WTC11 (cell line): ENCODE data around the gene PIK3R4. TPM values are rescaled to one million over a fixed set of nuclear protein-coding genes. Genes with fewer than 3 reads are reported as not detected.

Experiments used
- ATAC-seq: fragments of 200-7000 bp; cut with Tn5 transposase; 2 replicates; pipeline ENCODE4 v1.10.0; 2021; ENCODE audit warnings: mild to moderate bottlenecking, moderate library complexity
- CTCF ChIA-PET: fragments of 300-600 bp; sonication (Branson Sonifier 250); formaldehyde crosslinking; loops from one replicate; lab custom pipeline; 2021; ENCODE audit warnings: antibody characterized with exemption; lab: Charles Lee
- POLR2A ChIA-PET: fragments of 350-600 bp; sonication (Branson Sonifier 250); formaldehyde crosslinking; loops from one replicate; lab custom pipeline; 2021; ENCODE audit warnings: antibody characterized with exemption; lab: Charles Lee
- DNase-seq: peaks from one replicate; pipeline ENCODE4 v3.0.0; 2021; ENCODE audit warnings: low spot score
- H3K27ac Mint-ChIP-seq: 2 replicates; pipeline ENCODE4 v1.8.0; 2021; ENCODE audit warnings: mixed read lengths
- H3K27me3 Mint-ChIP-seq: 2 replicates; pipeline ENCODE4 v1.8.0; 2021; ENCODE audit warnings: low read depth, mild to moderate bottlenecking, moderate library complexity, mixed read lengths
- H3K36me3 Mint-ChIP-seq: 2 replicates; pipeline ENCODE4 v1.8.0; 2021; ENCODE audit warnings: mixed read lengths
- H3K4me1 Mint-ChIP-seq: 2 replicates; pipeline ENCODE4 v1.8.0; 2022; ENCODE audit warnings: mixed read lengths
- H3K4me3 Mint-ChIP-seq: 2 replicates; pipeline ENCODE4 v1.8.0; 2021; ENCODE audit warnings: mild to moderate bottlenecking, moderate library complexity, mixed read lengths
- H3K9me3 Mint-ChIP-seq: 2 replicates; pipeline ENCODE4 v1.8.0; 2021; ENCODE audit warnings: mixed read lengths
- AFF4 ChIP-seq: sonication (generic); formaldehyde crosslinking; IDR thresholded peaks from 2 replicates; pipeline ENCODE4 v1.8.1; 2023; ENCODE audit warnings: mild to moderate bottlenecking, missing genetic modification reagents, borderline replicate concordance
- ATF1 ChIP-seq: sonication (generic); formaldehyde crosslinking; IDR thresholded peaks from 2 replicates; pipeline ENCODE4 v1.8.1; 2023; ENCODE audit warnings: mild to moderate bottlenecking, moderate library complexity, missing genetic modification reagents
- ERG ChIP-seq: fragments of 250-450 bp; sonication (Bioruptor Pico); IDR thresholded peaks from 2 replicates; pipeline ENCODE4 v1.8.0; 2021; ENCODE audit warnings: mild to moderate bottlenecking
- ESRRA ChIP-seq: sonication (generic); formaldehyde crosslinking; IDR thresholded peaks from 2 replicates; pipeline ENCODE4 v1.8.1; 2022; ENCODE audit warnings: mild to moderate bottlenecking, missing genetic modification reagents, borderline replicate concordance
- FOXP1 ChIP-seq: sonication (generic); formaldehyde crosslinking; IDR thresholded peaks from 2 replicates; pipeline ENCODE4 v1.8.0; 2022; ENCODE audit warnings: missing genetic modification reagents, mild to moderate bottlenecking, moderate library complexity, borderline replicate concordance
- GABPB1 ChIP-seq: sonication (generic); formaldehyde crosslinking; IDR thresholded peaks from 2 replicates; pipeline ENCODE4 v1.8.1; 2023; ENCODE audit warnings: mild to moderate bottlenecking, missing genetic modification reagents
- JAZF1 ChIP-seq: fragments of 250-450 bp; sonication (Bioruptor Pico); IDR thresholded peaks from 2 replicates; pipeline ENCODE4 v1.9.0; 2021; ENCODE audit warnings: moderate library complexity, mild to moderate bottlenecking, inconsistent platforms
- MAX ChIP-seq: sonication (generic); formaldehyde crosslinking; IDR thresholded peaks from 2 replicates; pipeline ENCODE4 v1.8.0; 2022; ENCODE audit warnings: mild to moderate bottlenecking, missing genetic modification reagents
- MXD4 ChIP-seq: fragments of 250-450 bp; sonication (Bioruptor Pico); IDR thresholded peaks from 2 replicates; pipeline ENCODE4 v1.8.0; 2021; ENCODE audit warnings: mild to moderate bottlenecking, moderate library complexity, borderline replicate concordance
- NR2C2 ChIP-seq: sonication (generic); formaldehyde crosslinking; IDR thresholded peaks from 2 replicates; pipeline ENCODE4 v1.8.0; 2022; ENCODE audit warnings: mild to moderate bottlenecking, missing genetic modification reagents
- OVOL2 ChIP-seq: fragments of 250-450 bp; sonication (Bioruptor Pico); IDR thresholded peaks from 2 replicates; pipeline ENCODE4 v1.9.0; 2021; ENCODE audit warnings: mild to moderate bottlenecking, borderline replicate concordance
- PRDM15 ChIP-seq: sonication (generic); formaldehyde crosslinking; IDR thresholded peaks from 2 replicates; pipeline ENCODE4 v1.8.0; 2022; ENCODE audit warnings: missing genetic modification reagents
- RORB ChIP-seq: fragments of 250-450 bp; sonication (Bioruptor Pico); IDR thresholded peaks from 2 replicates; pipeline ENCODE4 v1.9.0; 2021; ENCODE audit warnings: mild to moderate bottlenecking
- TCF7 ChIP-seq: sonication (generic); formaldehyde crosslinking; IDR thresholded peaks from 2 replicates; pipeline ENCODE4 v1.8.0; 2022; ENCODE audit warnings: mild to moderate bottlenecking, low read depth, missing genetic modification reagents, moderate library complexity
- TEAD1 ChIP-seq: sonication (generic); formaldehyde crosslinking; IDR thresholded peaks from 2 replicates; pipeline ENCODE4 v1.8.0; 2022; ENCODE audit warnings: mild to moderate bottlenecking, missing genetic modification reagents
- USF2 ChIP-seq: sonication (generic); formaldehyde crosslinking; IDR thresholded peaks from 2 replicates; pipeline ENCODE4 v1.8.1; 2023; ENCODE audit warnings: mild to moderate bottlenecking, missing genetic modification reagents, moderate library complexity
- ZNF121 ChIP-seq: sonication (generic); formaldehyde crosslinking; IDR thresholded peaks from 2 replicates; pipeline ENCODE4 v1.8.0; 2023; ENCODE audit warnings: missing genetic modification reagents
- total RNA-seq: library from RNA; stranded (reverse); gene quantifications from 3 replicates; pipeline ENCODE4 v1.2.3, GENCODE V29; 2021
- TF ChIP-seq, protein P1 (sequence below): sonication (generic); formaldehyde crosslinking; IDR thresholded peaks from 2 replicates; pipeline ENCODE4 v1.8.0; 2023; ENCODE audit warnings: mild to moderate bottlenecking, missing genetic modification reagents
- TF ChIP-seq, protein P2 (sequence below): sonication (generic); formaldehyde crosslinking; IDR thresholded peaks from 2 replicates; pipeline ENCODE4 v1.8.1; 2023; ENCODE audit warnings: mild to moderate bottlenecking, moderate library complexity, missing genetic modification reagents

The PIK3R4 gene
- total RNA-seq, 1 experiment from 2014 or later: 41.5 TPM

- no peak for TF ChIP-seq ERG
- no peak for TF ChIP-seq GABPB1 (CRISPR knock-in tag)
- TF ChIP-seq, protein P1, sequence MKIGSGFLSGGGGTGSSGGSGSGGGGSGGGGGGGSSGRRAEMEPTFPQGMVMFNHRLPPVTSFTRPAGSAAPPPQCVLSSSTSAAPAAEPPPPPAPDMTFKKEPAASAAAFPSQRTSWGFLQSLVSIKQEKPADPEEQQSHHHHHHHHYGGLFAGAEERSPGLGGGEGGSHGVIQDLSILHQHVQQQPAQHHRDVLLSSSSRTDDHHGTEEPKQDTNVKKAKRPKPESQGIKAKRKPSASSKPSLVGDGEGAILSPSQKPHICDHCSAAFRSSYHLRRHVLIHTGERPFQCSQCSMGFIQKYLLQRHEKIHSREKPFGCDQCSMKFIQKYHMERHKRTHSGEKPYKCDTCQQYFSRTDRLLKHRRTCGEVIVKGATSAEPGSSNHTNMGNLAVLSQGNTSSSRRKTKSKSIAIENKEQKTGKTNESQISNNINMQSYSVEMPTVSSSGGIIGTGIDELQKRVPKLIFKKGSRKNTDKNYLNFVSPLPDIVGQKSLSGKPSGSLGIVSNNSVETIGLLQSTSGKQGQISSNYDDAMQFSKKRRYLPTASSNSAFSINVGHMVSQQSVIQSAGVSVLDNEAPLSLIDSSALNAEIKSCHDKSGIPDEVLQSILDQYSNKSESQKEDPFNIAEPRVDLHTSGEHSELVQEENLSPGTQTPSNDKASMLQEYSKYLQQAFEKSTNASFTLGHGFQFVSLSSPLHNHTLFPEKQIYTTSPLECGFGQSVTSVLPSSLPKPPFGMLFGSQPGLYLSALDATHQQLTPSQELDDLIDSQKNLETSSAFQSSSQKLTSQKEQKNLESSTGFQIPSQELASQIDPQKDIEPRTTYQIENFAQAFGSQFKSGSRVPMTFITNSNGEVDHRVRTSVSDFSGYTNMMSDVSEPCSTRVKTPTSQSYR: no peak
- TF ChIP-seq, all 79 proteins: peak for 0
These were observed 58.5 kb downstream of the PIK3R4 start (continued) for GRCh38 chr3:130688015-130688688.

GRCh38 chr3:130687327-130687726 is 59.3 kb downstream of the PIK3R4 start:
- no peaks in the 10 kb centered on the region for H3K27me3 Mint-ChIP-seq
- no peaks in the 10 kb centered on the region for H3K9me3 Mint-ChIP-seq
- H3K36me3 Mint-ChIP-seq: peaks cover 40% of the 10 kb centered on the region
- TF ChIP-seq MXD4 (no peak), NR2C2 (CRISPR knock-in tag) (no peak), OVOL2 (CRISPR knock-in tag) (no peak), JAZF1 (CRISPR knock-in tag) (no peak), ESRRA (no peak)
- TF ChIP-seq, protein P2, sequence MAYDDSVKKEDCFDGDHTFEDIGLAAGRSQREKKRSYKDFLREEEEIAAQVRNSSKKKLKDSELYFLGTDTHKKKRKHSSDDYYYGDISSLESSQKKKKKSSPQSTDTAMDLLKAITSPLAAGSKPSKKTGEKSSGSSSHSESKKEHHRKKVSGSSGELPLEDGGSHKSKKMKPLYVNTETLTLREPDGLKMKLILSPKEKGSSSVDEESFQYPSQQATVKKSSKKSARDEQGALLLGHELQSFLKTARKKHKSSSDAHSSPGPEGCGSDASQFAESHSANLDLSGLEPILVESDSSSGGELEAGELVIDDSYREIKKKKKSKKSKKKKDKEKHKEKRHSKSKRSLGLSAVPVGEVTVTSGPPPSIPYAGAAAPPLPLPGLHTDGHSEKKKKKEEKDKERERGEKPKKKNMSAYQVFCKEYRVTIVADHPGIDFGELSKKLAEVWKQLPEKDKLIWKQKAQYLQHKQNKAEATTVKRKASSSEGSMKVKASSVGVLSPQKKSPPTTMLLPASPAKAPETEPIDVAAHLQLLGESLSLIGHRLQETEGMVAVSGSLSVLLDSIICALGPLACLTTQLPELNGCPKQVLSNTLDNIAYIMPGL (CRISPR knock-in tag): no peak
- no peak for DNase-seq
- CTCF ChIA-PET: no interaction called here
- no peaks in the 10 kb centered on the region for H3K4me1 Mint-ChIP-seq
- H3K4me3 Mint-ChIP-seq: no peak overlapping the region
- POLR2A ChIA-PET: no interaction called here
- ATAC-seq: no peak
- H3K27ac Mint-ChIP-seq: no peak overlapping the region

DNA sequence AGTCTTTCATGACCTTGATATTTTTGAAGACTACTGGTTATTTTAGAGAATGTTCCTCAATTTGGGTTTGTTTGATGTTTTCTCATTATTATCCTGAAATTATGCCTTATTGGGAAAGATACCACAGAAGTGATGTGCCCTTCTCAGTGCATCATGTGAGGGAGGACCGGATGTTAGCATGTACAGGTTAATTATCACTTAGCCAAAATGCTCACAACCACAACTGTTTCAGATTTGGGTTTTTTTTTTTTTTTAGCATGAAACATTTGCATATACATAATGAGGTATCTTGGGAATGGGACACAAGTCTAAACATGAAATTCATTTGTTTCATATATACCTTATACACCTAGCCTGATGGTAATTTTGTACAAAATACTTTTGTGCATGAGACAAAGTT is 59.8 kb downstream of the PIK3R4 start:
- Mint-ChIP-seq H3K4me3 (no peak overlapping the region), H3K9me3 (no peaks in the 10 kb centered on the region), H3K4me1 (no peaks in the 10 kb centered on the region), H3K36me3 (peaks cover 39% of the 10 kb centered on the region), H3K27ac (no peak overlapping the region), H3K27me3 (no peaks in the 10 kb centered on the region)
- CTCF ChIA-PET: no interaction called here
- no peak for ATAC-seq
- POLR2A ChIA-PET: no interaction called here
- DNase-seq: no peak
- TF ChIP-seq MAX (CRISPR knock-in tag): no peak
- TF ChIP-seq AFF4 (CRISPR knock-in tag): no peak
- no peak for TF ChIP-seq PRDM15 (CRISPR knock-in tag)
- TF ChIP-seq ZNF121 (CRISPR knock-in tag): no peak
- TF ChIP-seq TCF7 (CRISPR knock-in tag): no peak
- TF ChIP-seq FOXP1 (CRISPR knock-in tag): no peak
- no peak for TF ChIP-seq USF2 (CRISPR knock-in tag)
- no peak for TF ChIP-seq RORB
- TF ChIP-seq TEAD1 (CRISPR knock-in tag): no peak
- TF ChIP-seq ATF1 (CRISPR knock-in tag): no peak
